Neural crest cell (in vitro differentiated cells): ENCODE results near the gene EEF1AKMT1. TPM values are rescaled to one million over a fixed set of nuclear protein-coding genes. Genes with fewer than 3 reads are reported as not detected.

Experiments
- DNase-seq: peaks from one replicate; pipeline ENCODE4 v3.0.0; 2021; ENCODE audit warnings: low read depth, mixed read lengths, low spot score
- H3K27ac Mint-ChIP-seq: one replicate; pipeline ENCODE4 v1.8.0; 2021; ENCODE audit warnings: mild to moderate bottlenecking, mixed read lengths; ENCODE audit not compliant: unreplicated experiment
- H3K27me3 Mint-ChIP-seq: 2 replicates; pipeline ENCODE4 v1.8.0; 2021; ENCODE audit warnings: low read depth, mild to moderate bottlenecking, mixed read lengths
- H3K36me3 Mint-ChIP-seq: 2 replicates; pipeline ENCODE4 v1.8.0; 2021; ENCODE audit warnings: low read depth, mild to moderate bottlenecking, mixed read lengths
- H3K4me1 Mint-ChIP-seq: 2 replicates; pipeline ENCODE4 v1.8.0; 2021; ENCODE audit warnings: mixed read lengths
- H3K4me3 Mint-ChIP-seq: one replicate; pipeline ENCODE4 v1.8.0; 2021; ENCODE audit warnings: mild to moderate bottlenecking, mixed read lengths
- H3K9me3 Mint-ChIP-seq: 2 replicates; pipeline ENCODE4 v1.8.0; 2021; ENCODE audit warnings: mixed read lengths
- total RNA-seq: library from RNA; stranded (reverse); gene quantifications from 2 replicates; pipeline ENCODE4 v1.2.1, GENCODE V29; 2021
- TF ChIP-seq, protein P1 (sequence below): fragments of 200-600 bp; sonication (generic); conservative IDR thresholded peaks from 2 replicates; pipeline ENCODE4 v1.5.0; 2021; ENCODE audit warnings: antibody characterized with exemption, mild to moderate bottlenecking

EEF1AKMT1 gene
- total RNA-seq, 1 donor from 2014 or later = 14.8 TPM

DNA sequence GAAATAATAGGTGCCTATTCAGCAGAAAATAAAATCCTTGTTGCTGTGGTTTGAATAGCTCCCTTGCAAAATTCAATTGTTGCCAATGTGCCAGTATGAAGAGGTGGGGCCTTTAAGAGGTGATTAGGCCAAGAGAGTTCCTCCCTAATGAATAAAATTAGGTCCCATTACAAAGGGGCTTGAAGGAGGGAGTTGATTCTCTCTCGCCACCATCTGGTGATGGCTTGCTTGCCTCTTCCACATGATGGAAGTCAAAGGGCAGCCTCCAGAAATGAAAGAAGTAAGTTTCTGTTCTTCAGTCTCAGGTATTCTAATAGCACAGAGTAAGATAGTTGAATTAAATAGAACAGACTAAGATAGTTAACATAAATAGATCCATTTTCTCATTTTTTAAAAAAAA is 3.0 kb upstream of the EEF1AKMT1 start:
- Mint-ChIP-seq H3K4me3 (no peak overlapping the region), H3K4me1 (peaks cover 17% of the 10 kb centered on the region), H3K27me3 (peaks cover 2% of the 10 kb centered on the region), H3K36me3 (peaks cover 9% of the 10 kb centered on the region), H3K27ac (no peak overlapping the region), H3K9me3 (peaks cover 2% of the 10 kb centered on the region)
- no peak for DNase-seq
- TF ChIP-seq, protein P1, sequence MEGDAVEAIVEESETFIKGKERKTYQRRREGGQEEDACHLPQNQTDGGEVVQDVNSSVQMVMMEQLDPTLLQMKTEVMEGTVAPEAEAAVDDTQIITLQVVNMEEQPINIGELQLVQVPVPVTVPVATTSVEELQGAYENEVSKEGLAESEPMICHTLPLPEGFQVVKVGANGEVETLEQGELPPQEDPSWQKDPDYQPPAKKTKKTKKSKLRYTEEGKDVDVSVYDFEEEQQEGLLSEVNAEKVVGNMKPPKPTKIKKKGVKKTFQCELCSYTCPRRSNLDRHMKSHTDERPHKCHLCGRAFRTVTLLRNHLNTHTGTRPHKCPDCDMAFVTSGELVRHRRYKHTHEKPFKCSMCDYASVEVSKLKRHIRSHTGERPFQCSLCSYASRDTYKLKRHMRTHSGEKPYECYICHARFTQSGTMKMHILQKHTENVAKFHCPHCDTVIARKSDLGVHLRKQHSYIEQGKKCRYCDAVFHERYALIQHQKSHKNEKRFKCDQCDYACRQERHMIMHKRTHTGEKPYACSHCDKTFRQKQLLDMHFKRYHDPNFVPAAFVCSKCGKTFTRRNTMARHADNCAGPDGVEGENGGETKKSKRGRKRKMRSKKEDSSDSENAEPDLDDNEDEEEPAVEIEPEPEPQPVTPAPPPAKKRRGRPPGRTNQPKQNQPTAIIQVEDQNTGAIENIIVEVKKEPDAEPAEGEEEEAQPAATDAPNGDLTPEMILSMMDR = no peak

DNA sequence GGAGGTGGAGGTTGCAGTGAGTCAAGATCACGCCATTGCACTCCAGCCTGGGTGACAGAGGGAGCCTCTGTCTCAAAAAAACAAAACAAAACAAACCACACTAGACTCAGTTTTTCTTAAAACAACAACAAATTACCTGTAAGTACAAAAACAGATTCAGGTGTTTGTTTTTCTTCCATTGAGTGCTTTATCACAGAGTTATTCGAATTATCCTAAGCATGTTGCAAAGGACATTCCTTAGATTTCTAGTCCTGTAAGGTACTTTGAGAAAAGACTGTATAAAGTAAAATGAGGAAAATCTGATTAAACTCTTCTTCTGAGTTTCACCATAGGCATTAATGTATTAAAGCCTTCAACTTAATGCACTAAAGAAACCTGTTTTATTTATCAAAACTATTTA is 2.2 kb upstream of the EEF1AKMT1 start:
- H3K9me3 Mint-ChIP-seq = peaks cover 2% of the 10 kb centered on the region
- H3K27ac Mint-ChIP-seq = no peak overlapping the region
- H3K4me3 Mint-ChIP-seq = no peak overlapping the region
- H3K27me3 Mint-ChIP-seq = peaks cover 2% of the 10 kb centered on the region
- H3K4me1 Mint-ChIP-seq = peaks cover 17% of the 10 kb centered on the region
- TF ChIP-seq, protein P1 = no peak
- no peak for DNase-seq
- H3K36me3 Mint-ChIP-seq = peaks cover 13% of the 10 kb centered on the region

DNA sequence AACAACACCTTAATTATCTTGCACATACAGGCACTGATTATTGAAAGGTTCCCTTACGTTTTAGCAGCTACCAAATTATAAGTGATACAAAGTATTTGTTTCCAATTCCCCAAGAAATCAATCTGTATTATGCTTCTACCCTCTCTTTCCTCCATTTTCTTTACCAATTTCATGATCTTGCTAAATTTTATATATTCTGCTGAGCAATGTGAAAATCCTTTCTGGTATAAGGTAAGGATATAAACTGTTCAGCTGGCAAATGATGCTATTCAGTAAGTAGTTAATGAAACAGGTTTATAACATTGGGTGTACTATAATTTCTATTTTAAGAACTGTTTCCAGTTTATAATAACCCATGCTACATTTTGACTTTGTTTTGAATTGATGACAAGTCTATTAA is 985 bp upstream of the EEF1AKMT1 start:
- peaks cover 5% of the 10 kb centered on the region for H3K9me3 Mint-ChIP-seq
- H3K4me3 Mint-ChIP-seq = peak overlapping the region; percentile 93

DNA sequence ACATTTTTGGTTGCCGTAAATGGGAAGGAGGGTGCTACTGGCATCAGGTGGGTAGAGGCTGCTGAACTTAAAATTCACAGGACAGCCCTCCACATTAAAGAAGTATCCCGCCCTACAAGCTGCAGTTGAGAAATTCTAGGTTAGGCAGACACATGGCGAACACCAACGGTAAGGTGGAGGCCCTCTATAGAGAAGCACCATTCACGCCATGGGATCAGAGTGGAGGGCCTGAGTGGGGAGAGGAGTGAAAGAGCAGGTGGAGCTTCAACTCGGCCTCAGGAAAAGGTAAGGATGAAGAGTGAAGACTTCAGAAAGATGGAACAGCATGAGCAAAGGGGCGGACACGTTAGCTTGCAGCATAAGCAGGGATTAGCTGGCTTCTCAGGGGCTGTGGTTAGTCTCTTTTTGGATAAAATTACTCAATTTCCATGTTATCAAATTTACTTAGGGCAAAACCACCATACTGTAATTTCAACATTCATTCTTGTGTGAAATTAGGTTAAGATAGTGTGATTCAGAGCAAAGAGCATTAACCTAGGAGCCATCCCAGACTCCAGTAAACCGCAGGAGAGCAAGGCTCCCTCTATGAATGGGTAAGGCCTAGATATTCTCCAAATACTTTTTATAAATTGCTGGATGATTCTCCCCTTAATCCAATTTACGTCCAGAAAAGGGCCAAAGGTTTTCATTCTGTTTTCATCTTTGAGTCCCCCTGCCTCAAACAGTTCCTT is 1.2 kb downstream of the EEF1AKMT1 start:
- TF ChIP-seq, protein P1 = no peak
- H3K4me3 Mint-ChIP-seq = peak overlapping the region; percentile 93
- no peak for DNase-seq
- peaks cover 2% of the 10 kb centered on the region for H3K27me3 Mint-ChIP-seq
- H3K4me1 Mint-ChIP-seq = peaks cover 17% of the 10 kb centered on the region
- H3K27ac Mint-ChIP-seq = no peak overlapping the region
- peaks cover 43% of the 10 kb centered on the region for H3K36me3 Mint-ChIP-seq
- peaks cover 24% of the 10 kb centered on the region for H3K9me3 Mint-ChIP-seq

More for the DNA sequence above, 985 bp upstream of the EEF1AKMT1 start:
- TF ChIP-seq, protein P1 = no peak
- Mint-ChIP-seq H3K4me1 (peaks cover 17% of the 10 kb centered on the region), H3K36me3 (peaks cover 21% of the 10 kb centered on the region), H3K27ac (no peak overlapping the region), H3K27me3 (peaks cover 2% of the 10 kb centered on the region)
- DNase-seq = no peak

DNA sequence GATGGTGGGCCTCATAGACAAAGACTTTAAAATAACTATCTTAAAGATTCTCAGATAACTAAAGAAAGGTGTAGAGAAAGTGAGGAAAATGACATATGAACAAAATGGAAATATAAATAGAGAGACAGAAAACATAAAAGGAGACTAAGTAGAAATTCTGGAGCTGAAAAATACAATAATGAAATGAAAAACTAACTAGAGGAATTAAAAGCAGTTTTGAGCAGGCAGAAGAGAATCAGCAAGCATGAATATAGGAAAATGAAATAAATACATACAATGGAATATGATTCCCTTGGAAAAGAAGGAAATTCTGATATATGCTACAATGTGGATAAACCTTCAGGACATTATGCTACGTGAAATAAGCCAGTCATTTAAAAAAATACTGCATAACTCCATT is 3.9 kb downstream of the EEF1AKMT1 start:
- H3K36me3 Mint-ChIP-seq = peaks cover 44% of the 10 kb centered on the region
- H3K27ac Mint-ChIP-seq = no peak overlapping the region
- H3K4me3 Mint-ChIP-seq = peak overlapping the region; percentile 10
- TF ChIP-seq, protein P1 = no peak
- peaks cover 2% of the 10 kb centered on the region for H3K27me3 Mint-ChIP-seq
- no peak for DNase-seq
- peaks cover 17% of the 10 kb centered on the region for H3K4me1 Mint-ChIP-seq
- peaks cover 28% of the 10 kb centered on the region for H3K9me3 Mint-ChIP-seq
